GM21825 (cell line): ENCODE measurements around the gene PEDS1.
"Not testable (repeated sequence)": the region's sequence is repeated elsewhere in the genome, so short reads cannot be mapped to it uniquely, and the experiment has no call there.

Source experiments
- ATAC-seq: cut with Tn5 transposase; IDR thresholded peaks from one replicate; pipeline ENCODE4 v1.9.1; 2021; ENCODE audit warnings: mild to moderate bottlenecking, moderate library complexity; ENCODE audit not compliant: unreplicated experiment

PEDS1 gene

GRCh38 chr20:50153500-50154377 is at the start of gene PEDS1:
Gene PEDS1, minus strand, starts transcription at chr20:50153723. Its CDS starts 86 bp downstream, at chr20:50153637.
- peak; percentile 91 for ATAC-seq

- ATAC-seq: no peak
These were observed 49.2 kb upstream of the PEDS1 start for GRCh38 chr20:50202677-50203076.

- ATAC-seq: not testable (repeated sequence)
These were observed 48.2 kb upstream of the PEDS1 start for GRCh38 chr20:50201710-50202109.

- no peak for ATAC-seq
These were observed 47.1 kb upstream of the PEDS1 start for GRCh38 chr20:50200482-50201104.

GRCh38 chr20:50199703-50200102 is 46.2 kb upstream of the PEDS1 start:
- no peak for ATAC-seq

- ATAC-seq: no peak
These were observed 45.2 kb upstream of the PEDS1 start for GRCh38 chr20:50198716-50199115.

GRCh38 chr20:50198180-50198666 is 44.7 kb upstream of the PEDS1 start:
- ATAC-seq: no peak

GRCh38 chr20:50197463-50198179 is 44.1 kb upstream of the PEDS1 start:
- ATAC-seq: no peak

- ATAC-seq: no peak
These were observed 43.4 kb upstream of the PEDS1 start for GRCh38 chr20:50196896-50197295.

GRCh38 chr20:50196248-50196647 is 42.7 kb upstream of the PEDS1 start:
- no peak for ATAC-seq

GRCh38 chr20:50195524-50196120 is 42.1 kb upstream of the PEDS1 start:
- ATAC-seq: no peak

- ATAC-seq: no peak
These were observed 41.5 kb upstream of the PEDS1 start for GRCh38 chr20:50194831-50195523.

- no peak for ATAC-seq
These were observed 40.9 kb upstream of the PEDS1 start for GRCh38 chr20:50194422-50194830.

- no peak for ATAC-seq
These were observed 40.4 kb upstream of the PEDS1 start for GRCh38 chr20:50193836-50194421.

GRCh38 chr20:50193199-50193835 is 39.8 kb upstream of the PEDS1 start:
- no peak for ATAC-seq

- no peak for ATAC-seq
These were observed 39.1 kb upstream of the PEDS1 start for GRCh38 chr20:50192364-50193198.

GRCh38 chr20:50191544-50192363 is 38.2 kb upstream of the PEDS1 start:
- ATAC-seq: peak; percentile 29

GRCh38 chr20:50191065-50191543 is 37.6 kb upstream of the PEDS1 start:
- peak; percentile 6 for ATAC-seq
